ENCODE measurements around the gene SPOCK1. TPM values are rescaled to one million over a fixed set of nuclear protein-coding genes. Genes with fewer than 3 reads are reported as not detected.

Gene SPOCK1
- total RNA-seq, 1 experiment from 2014 or later, result 4.0 TPM

DNA sequence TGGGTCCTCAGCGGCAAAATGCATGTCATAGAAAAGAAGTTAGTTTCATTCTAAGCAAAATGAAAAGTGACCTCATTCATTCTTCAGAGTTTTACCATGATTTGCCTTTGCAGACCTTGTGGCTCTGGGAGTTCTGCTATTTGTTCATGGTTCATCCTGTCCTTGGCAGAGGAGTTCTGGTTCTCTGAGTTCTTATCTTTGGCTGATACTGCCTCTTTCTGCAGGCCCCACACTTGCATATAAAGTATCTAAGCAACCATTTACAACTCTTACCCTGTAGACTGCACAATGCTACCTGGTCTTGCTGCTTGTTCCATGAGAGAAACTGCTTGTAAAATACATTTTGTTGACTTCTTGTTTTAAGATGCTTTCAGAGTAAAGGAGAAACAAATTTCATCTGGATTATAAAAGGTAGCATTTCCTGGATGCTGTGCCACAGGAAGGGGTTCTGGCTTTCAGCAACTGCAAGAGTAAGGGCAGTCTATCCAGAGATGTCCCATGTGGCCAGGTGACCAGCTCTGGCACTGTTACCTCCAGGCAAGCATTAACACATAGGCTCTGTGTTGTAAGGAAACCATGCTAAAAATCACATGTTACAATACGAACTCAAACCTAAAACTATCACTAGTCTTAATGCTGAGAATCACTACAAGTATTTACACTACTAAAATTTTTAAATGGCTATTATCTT lies 513.2 kb downstream of the SPOCK1 start:
- H3K4me3 ChIP-seq (ENCODE audit: low read depth, low read length, poor library complexity, severe bottlenecking), result no peak overlapping the region
- no peaks in the 10 kb centered on the region for H3K36me3 ChIP-seq (ENCODE audit: insufficient read depth, low read length, poor library complexity, severe bottlenecking)
- intact Hi-C loops (cut with micrococcal nuclease; ENCODE audit: unreplicated experiment), result no loop called here
- H3K27me3 ChIP-seq (replicated peaks; ENCODE audit: insufficient read depth, low read depth, low read length, poor library complexity), result peaks cover 33% of the 10 kb centered on the region
- no TSS peak for BruUV-seq (replicated peaks)
- DNase-seq (ENCODE audit: low spot score), result no peak
- TF ChIP-seq, protein P1, sequence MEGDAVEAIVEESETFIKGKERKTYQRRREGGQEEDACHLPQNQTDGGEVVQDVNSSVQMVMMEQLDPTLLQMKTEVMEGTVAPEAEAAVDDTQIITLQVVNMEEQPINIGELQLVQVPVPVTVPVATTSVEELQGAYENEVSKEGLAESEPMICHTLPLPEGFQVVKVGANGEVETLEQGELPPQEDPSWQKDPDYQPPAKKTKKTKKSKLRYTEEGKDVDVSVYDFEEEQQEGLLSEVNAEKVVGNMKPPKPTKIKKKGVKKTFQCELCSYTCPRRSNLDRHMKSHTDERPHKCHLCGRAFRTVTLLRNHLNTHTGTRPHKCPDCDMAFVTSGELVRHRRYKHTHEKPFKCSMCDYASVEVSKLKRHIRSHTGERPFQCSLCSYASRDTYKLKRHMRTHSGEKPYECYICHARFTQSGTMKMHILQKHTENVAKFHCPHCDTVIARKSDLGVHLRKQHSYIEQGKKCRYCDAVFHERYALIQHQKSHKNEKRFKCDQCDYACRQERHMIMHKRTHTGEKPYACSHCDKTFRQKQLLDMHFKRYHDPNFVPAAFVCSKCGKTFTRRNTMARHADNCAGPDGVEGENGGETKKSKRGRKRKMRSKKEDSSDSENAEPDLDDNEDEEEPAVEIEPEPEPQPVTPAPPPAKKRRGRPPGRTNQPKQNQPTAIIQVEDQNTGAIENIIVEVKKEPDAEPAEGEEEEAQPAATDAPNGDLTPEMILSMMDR (conservative IDR thresholded peaks at IDR 0.05; ENCODE audit: low read depth, low read length), result no peak
- TF ChIP-seq EZH2 (IDR thresholded peaks at IDR 0.05; ENCODE audit: borderline replicate concordance, low read depth, low read length, poor library complexity, severe bottlenecking), result no peak
- no peaks in the 10 kb centered on the region for H3K9me3 ChIP-seq (ENCODE audit: low read depth, low read length, poor library complexity, severe bottlenecking)
- ChIA-PET CTCF (no interaction called here), POLR2A (ENCODE audit: low non-redundant PET) (no interaction called here)
- no peak overlapping the region for H3K27ac ChIP-seq (ENCODE audit: low read depth, low read length, poor library complexity, severe bottlenecking)
- H3K4me1 ChIP-seq (ENCODE audit: insufficient read depth, low read length, poor library complexity, severe bottlenecking), result no peaks in the 10 kb centered on the region

GRCh38 chr5:136984772-136985446 lies 514.2 kb downstream of the SPOCK1 start:
- Histone ChIP-seq H3K4me1 (ENCODE audit: insufficient read depth, low read length, poor library complexity, severe bottlenecking) (no peaks in the 10 kb centered on the region), H3K27me3 (replicated peaks; ENCODE audit: insufficient read depth, low read depth, low read length, poor library complexity) (peaks cover 40% of the 10 kb centered on the region), H3K4me3 (ENCODE audit: low read depth, low read length, poor library complexity, severe bottlenecking) (no peak overlapping the region), H3K27ac (ENCODE audit: low read depth, low read length, poor library complexity, severe bottlenecking) (no peak overlapping the region), H3K9me3 (ENCODE audit: low read depth, low read length, poor library complexity, severe bottlenecking) (no peaks in the 10 kb centered on the region), H3K36me3 (ENCODE audit: insufficient read depth, low read length, poor library complexity, severe bottlenecking) (no peaks in the 10 kb centered on the region)
- BruUV-seq (replicated peaks), result no TSS peak
- ChIA-PET POLR2A (ENCODE audit: low non-redundant PET) (no interaction called here), CTCF (no interaction called here)
- no peak for DNase-seq (ENCODE audit: low spot score)
- TF ChIP-seq EZH2 (IDR thresholded peaks at IDR 0.05; ENCODE audit: borderline replicate concordance, low read depth, low read length, poor library complexity, severe bottlenecking), result no peak
- TF ChIP-seq, protein P1 (conservative IDR thresholded peaks at IDR 0.05; ENCODE audit: low read depth, low read length), result no peak
- intact Hi-C loops (cut with micrococcal nuclease; ENCODE audit: unreplicated experiment), result no loop called here

GRCh38 chr5:136981936-136982335 lies 517.2 kb downstream of the SPOCK1 start:
- intact Hi-C loops (cut with micrococcal nuclease; ENCODE audit: unreplicated experiment), result no loop called here
- H3K4me1 ChIP-seq (ENCODE audit: insufficient read depth, low read length, poor library complexity, severe bottlenecking), result no peaks in the 10 kb centered on the region
- no peak for DNase-seq (ENCODE audit: low spot score)
- POLR2A ChIA-PET (ENCODE audit: low non-redundant PET), result no interaction called here
- CTCF ChIA-PET, result no interaction called here
- TF ChIP-seq, protein P1 (conservative IDR thresholded peaks at IDR 0.05; ENCODE audit: low read depth, low read length), result no peak
- TF ChIP-seq EZH2 (IDR thresholded peaks at IDR 0.05; ENCODE audit: borderline replicate concordance, low read depth, low read length, poor library complexity, severe bottlenecking), result no peak
- H3K9me3 ChIP-seq (ENCODE audit: low read depth, low read length, poor library complexity, severe bottlenecking), result no peaks in the 10 kb centered on the region
- no TSS peak for BruUV-seq (replicated peaks)
- H3K36me3 ChIP-seq (ENCODE audit: insufficient read depth, low read length, poor library complexity, severe bottlenecking), result no peaks in the 10 kb centered on the region
- H3K27me3 ChIP-seq (replicated peaks; ENCODE audit: insufficient read depth, low read depth, low read length, poor library complexity), result peaks cover 45% of the 10 kb centered on the region
- H3K27ac ChIP-seq (ENCODE audit: low read depth, low read length, poor library complexity, severe bottlenecking), result no peak overlapping the region
- no peak overlapping the region for H3K4me3 ChIP-seq (ENCODE audit: low read depth, low read length, poor library complexity, severe bottlenecking)

Measured in A673 (cell line).